GM19099 (cell line): Measurements from ENCODE around the gene STAT3.

Source experiments
- POLR2A ChIP-seq: IDR thresholded peaks from 3 replicates; pipeline ENCODE4 v1.6.1; 2011; ENCODE audit warnings: low read depth; ENCODE audit not compliant: insufficient read length; ENCODE audit errors: extremely low read depth

STAT3 gene

DNA sequence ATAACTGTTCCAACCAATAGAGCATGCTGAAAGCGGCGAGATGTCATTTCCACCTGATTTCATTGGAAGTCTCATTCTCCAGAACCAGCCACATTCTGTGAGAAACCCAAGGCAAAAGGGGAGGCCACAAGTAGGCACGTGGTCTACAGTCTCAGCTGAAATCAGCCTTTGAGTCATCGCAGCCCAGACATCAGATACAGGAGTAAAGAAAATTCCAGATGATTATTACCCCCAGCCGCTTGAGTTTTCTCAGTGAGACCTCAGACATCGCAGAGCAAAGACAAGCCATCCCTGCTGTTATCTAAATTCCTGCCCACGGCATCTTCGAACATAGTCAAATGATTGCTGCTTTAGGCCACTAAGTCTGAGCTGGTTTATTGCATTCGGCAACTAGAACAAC is 23.1 kb downstream of the STAT3 start:
- no peak for TF ChIP-seq POLR2A

DNA sequence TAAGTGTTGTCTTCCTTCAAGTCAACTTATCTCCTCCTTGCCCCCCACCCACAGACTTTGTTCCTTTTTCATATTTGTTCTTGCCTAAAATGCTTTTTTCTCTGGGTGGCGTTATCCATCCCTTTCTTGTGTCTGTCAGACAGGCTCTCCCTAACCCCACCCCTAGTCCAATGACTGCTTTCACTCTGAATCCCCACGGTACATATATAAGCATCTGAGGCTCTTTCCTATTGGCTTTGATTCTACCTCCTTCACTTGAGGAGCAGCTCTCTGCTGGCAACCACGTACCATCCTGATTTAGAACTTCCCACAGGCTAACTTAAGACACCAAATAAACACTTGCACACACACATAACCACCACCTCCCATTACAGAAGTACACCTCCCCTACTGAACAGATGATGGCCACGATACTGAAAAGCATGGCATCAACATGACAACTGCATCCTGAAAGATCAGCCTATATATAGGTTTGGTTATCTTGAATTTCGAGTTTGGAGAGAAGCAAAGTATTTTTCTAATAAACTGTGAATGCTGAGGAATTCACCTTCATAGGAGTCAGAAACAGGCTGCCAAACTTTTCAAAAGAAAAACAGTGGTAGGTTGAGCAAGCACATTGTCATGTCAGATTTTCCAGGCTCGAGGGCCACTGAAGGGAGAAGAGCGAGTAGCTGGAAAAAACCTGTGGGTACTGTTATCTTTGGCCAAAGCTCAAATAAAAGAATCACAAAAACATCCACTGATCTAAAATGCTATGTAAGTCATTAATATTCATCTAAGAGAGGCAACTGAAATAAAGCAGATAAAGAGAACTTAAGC is 24.3 kb downstream of the STAT3 start:
- no peak for TF ChIP-seq POLR2A

DNA sequence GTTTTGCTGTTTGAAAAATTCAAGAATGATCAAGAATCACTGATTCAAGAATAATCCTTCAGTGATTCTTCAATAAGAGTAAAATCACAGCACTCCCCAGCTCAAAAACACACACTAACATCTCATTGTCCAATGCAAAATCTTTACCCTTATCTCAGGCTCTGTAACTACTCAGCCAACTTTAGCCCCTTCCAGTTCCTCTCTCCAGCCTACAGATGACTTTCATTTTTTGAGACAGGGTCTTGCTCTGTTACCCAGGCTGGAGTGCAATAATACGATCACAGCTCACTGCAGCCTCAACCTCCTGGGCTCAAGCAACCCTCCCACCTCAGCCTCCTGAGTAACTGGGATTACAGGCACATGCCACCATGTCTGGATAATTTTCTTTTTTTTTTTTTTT is 25.0 kb downstream of the STAT3 start:
- no peak for TF ChIP-seq POLR2A

DNA sequence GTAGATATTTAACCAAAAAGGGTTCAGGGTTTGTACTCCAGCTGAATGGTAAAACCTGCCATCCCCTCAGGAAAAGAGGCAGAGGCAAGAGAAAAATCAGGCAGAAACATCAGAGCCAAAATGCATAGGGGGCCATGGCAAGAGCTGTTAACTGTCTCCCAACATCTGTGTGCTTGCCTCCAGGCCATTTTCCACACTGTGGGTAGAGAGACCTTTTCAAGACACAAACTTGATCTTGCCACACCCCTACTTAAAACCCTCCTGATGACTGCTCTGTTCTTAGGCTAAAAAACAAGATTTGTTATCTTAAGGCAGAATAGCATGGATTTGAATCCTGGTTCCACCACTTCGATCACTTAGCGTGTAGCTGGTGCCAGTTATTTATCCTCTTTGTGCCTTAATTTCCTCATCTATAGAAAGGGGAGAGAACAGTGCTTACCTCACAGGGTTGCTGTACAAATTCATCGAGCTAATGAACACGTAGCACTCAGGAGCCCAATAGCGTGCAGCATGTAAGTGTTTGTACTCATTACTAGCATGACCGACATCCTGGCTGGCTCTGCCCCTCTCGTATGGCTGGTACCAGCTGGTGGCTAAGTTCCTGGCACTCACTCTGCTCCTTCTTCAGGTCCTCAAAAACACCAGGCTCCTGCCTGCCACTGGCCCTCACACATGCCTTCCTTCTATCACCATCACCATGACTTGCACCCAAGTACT is 25.8 kb downstream of the STAT3 start:
- TF ChIP-seq POLR2A: no peak

DNA sequence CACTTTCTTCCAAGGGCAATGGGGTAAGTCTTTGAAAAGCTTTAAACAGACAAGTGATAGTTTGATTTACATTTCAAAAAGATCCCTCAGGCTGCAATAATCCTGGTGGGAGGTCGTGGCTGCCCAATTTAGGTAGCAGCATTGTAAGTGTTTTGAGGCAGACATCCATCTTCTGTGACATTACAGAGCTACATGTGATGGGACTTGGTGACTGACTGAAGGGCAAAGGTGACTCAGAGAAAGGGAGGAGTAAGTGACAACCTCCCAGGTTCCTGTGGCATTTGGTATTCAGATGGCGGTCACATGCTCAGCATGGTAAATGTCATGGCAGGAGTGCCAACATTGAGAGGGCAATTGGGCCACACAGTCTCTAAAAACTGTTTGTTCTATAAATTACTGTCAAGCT is 26.5 kb downstream of the STAT3 start:
- TF ChIP-seq POLR2A: no peak

DNA sequence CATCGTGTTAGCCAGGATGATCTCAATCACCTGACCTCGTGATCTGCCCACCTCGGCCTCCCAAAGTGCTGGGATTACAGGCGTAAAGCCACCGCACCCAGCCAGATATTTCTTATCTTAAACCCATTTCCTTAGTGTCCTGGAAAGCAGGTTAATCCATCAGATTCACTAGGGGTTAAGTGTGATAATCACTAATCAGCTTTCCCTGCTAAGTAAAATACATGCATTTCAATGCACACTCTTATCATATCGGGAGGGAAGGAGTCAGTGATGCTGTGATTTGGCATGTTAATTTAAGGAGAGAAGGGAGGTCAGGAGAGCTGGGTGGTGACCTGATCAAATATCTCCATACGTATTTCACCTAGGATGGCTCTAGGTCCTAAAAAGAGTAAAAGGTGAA is 29.1 kb downstream of the STAT3 start:
- no peak for TF ChIP-seq POLR2A

DNA sequence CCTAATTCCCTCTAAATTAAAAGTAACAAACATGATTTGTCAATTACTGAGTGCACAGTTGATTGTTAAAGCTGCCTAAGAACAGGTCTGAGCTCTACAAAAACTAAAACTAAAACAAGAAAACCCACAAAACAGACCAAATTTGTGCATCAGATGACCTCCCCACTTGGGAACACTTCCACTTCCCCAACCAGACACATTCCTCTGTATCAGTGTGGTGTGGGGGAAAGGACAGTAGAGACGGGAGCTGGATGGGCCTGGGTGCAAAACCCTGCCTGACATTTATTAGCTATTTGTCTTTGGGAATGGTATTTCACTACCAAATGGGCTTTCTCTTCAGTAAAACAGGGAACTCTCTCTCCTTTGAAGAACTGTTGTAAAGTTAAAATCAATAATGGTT is 29.8 kb downstream of the STAT3 start:
- no peak for TF ChIP-seq POLR2A

DNA sequence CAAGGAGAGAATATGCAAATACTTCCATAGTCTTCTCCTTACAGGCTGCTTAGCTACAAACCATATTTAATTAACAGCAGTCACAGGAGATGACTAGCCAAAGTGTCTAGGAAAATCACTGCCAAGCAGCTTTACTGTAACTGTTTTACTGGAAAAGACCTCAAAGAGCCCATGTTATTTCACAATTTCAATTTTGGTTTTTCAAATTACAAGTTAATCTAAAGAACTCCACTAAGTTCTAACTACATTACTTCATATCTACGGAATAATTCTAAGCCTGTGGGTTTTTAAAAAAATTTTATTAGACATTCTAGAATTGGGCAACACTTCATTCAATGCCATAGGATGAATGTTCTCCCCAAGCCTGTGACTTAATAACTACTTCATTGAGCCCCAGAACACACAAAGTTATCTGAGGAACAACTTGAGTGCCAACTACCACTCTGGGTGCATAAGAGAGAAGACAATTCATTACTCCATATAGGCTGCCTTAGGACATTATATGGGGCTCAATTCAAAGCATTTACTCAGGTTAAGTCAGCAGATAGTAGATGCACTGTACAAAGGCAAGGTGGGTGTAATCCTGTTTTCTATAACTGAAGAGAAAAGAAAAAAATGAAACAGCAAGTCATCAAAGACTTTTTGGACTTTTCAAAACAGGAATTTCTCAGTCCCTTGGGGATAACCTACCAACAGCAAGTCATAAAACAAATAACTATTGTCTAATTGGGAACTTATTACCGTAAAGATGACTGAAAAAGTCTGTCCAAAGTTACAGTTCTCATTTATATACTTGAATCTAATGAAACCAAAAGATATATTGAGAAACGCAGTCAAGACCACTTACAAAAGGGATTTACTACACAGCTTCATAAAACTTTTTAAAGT is 33.0 kb downstream of the STAT3 start:
- no peak for TF ChIP-seq POLR2A

DNA sequence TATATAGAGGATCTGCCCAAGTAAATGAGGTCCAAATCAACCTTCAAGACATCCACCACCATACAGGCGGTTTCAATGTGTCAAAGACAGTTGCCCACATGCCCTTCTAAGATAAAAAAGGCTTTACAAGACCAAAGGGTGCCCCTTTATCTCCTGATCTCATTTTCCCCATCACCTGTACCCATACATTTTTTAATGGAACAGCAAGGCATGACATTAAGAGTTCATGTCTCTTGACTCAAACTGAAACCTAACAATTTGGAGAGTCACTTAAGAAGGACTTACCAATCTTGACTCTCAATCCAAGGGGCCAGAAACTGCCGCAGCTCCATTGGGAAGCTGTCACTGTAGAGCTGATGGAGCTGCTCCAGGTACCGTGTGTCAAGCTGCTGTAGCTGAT is 40.1 kb downstream of the STAT3 start:
- no peak for TF ChIP-seq POLR2A

DNA sequence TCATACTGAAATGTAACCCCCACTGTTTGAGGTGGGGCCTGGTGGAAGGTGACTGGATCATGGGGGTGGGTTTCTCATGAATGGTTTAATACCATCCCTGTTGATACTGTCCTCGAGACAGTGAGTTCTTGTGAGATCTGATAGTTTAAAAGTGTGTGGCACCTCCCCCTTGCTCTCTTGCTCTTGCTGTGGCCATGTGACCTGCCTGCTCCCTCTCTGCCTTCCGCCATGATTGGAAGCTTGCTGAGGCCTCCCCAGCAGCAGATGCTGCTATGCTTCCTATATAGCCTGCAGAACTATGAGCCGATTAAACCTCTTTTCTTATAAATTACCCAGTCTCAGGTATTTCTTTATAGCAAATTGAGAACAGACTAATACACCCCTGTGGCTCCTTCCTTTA is 40.6 kb downstream of the STAT3 start:
- no peak for TF ChIP-seq POLR2A

DNA sequence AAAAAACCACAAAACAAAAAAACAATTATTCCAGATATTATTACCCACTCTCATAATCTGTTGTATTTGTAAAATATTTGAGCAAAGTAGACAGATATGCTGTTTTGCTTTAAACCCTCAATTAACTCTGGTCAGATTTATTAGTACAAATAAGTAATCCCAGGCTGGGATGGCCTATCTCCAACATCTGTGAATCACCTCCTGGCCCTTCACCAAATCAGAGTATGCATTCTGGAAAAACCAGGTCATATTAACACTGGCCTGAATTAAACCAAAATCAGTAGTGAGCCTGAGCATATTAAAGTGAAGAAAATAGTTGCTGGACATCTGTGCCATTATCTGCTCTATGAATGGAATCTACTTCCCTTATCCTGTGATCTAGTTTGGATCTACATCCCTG is 41.0 kb downstream of the STAT3 start:
- TF ChIP-seq POLR2A: no peak

DNA sequence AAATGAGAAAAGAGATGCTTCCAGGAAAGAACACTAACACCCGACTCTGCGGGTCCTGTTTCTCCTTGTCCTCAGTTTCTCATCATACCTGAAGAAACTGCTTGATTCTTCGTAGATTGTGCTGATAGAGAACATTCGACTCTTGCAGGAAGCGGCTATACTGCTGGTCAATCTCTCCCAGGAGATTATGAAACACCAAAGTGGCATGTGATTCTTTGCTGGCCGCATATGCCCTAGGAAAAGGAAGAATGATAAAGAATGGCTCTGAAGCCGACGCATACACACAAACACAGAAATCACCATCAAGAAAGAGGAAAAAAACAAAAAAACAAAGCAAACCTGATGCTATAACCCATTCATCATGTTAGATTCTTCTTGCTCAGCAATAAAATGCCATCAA is 41.8 kb downstream of the STAT3 start:
- TF ChIP-seq POLR2A: no peak

DNA sequence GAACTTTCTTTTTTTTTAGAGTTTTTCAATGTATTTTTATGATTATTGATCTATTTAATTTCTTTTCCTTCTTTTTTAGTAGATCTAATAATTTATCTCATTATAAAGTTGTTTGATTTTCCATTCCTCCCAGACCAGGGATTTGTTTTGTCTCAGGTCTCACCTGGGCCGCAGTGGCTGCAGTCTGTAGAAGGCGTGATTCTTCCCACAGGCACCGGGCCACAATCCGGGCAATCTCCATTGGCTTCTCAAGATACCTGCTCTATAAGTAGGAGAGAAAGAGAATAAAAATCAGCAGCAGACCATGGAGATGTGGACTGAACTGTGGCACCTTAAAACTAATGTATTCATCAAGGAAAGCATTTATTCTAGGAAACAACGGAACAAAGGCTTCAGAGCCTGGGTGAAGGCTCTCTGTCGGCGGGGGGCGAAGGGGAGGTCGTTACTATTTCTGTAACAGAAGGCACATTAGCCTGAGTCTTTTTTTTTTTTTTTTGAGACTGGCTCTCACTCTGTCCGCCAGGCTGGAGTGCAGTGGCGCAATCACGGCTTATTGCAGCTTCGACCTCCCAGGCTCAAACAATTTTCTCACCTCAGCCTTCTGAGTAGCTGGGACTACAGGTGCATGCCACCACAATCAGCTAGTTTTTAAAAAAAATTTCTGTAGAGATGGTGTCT is 42.7 kb downstream of the STAT3 start:
- no peak for TF ChIP-seq POLR2A

DNA sequence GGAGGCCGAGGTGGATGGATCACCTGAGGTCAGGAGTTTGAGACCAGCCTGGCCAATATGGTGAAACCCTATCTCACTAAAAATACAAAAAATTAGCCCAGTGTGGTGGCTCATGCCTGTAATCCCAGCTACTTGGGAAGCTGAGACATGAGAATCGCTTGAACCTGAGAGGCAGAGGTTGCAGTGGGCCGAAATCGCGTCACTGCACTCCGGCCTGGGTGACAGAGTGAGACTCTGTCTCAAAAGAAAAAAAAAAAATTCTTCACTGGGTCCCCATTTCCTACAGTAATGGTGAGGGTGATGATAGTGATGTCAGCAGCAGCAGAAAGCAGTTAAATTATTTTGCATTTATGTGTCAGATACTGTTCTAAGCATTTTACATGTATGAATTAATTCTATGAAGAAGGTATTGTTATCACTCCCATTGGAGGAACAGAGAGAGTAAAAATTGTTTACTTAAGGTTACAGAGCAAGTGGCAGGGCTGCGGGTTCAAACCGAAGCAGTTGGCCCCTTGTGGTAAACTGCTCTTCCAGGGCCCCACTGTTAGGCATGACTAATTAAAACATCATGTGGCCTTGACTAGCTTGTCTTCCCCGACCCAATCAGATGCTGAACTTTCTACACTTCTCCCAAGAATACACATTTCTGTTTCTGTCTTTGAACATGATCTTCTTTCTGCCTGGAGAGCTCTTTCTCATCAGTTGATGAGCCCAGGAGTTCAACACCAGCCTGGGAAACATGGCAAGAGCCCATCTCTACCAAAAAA is 45.8 kb downstream of the STAT3 start:
- TF ChIP-seq POLR2A: no peak
